H1 (cell line): ENCODE measurements around the gene ITGB8.

Experiments
- CEBPB ChIP-seq: IDR thresholded peaks from 2 replicates; pipeline ENCODE4 v1.6.1; 2012; ENCODE audit warnings: low read depth, low read length
- CHD2 ChIP-seq: IDR thresholded peaks from 2 replicates; pipeline ENCODE4 v1.6.1; 2012; ENCODE audit warnings: low read length, improper control_type of control experiment
- EGR1 ChIP-seq: IDR thresholded peaks from 2 replicates; pipeline ENCODE4 v1.6.1; 2011; ENCODE audit warnings: low read depth, low read length, borderline replicate concordance
- JUN ChIP-seq: IDR thresholded peaks from 2 replicates; pipeline ENCODE4 v1.6.1; 2011; ENCODE audit warnings: low read depth, mild to moderate bottlenecking, improper control_type of control experiment, low read length
- KDM1A ChIP-seq: fragments of 200-600, 300-600 bp; sonication (generic); IDR thresholded peaks from 2 replicates; pipeline ENCODE4 v1.7.1; 2016; ENCODE audit warnings: mild to moderate bottlenecking, low read length, borderline replicate concordance
- MAFK ChIP-seq: IDR thresholded peaks from 2 replicates; pipeline ENCODE4 v1.6.1; 2012; ENCODE audit warnings: low read depth, mild to moderate bottlenecking, improper control_type of control experiment, low read length
- NRF1 ChIP-seq: IDR thresholded peaks from 2 replicates; pipeline ENCODE4 v1.6.1; 2011; ENCODE audit warnings: mild to moderate bottlenecking, low read depth, low read length, improper control_type of control experiment
- POLR2AphosphoS5 ChIP-seq: IDR thresholded peaks from 2 replicates; pipeline ENCODE4 v1.6.1; 2011; ENCODE audit warnings: low read depth, low read length
- TCF12 ChIP-seq: IDR thresholded peaks from 2 replicates; pipeline ENCODE4 v1.6.1; 2011; ENCODE audit warnings: low read depth, mild to moderate bottlenecking, low read length
- TF ChIP-seq, protein P1 (sequence below), 3 experiments: IDR thresholded peaks; 1 replicate in 2 of 3; 2 replicates in 1 of 3; pipeline versions ENCODE4 v1.5.1 to v1.6.1; 2011; ENCODE audit warnings: low read length in 3 of 3, mild to moderate bottlenecking in 3 of 3, inconsistent platforms in 2 of 3, low read depth in 1 of 3, moderate library complexity in 1 of 3; ENCODE audit not compliant: insufficient read depth in 1 of 3; ENCODE audit errors: control extremely low read depth in 1 of 3

DNA sequence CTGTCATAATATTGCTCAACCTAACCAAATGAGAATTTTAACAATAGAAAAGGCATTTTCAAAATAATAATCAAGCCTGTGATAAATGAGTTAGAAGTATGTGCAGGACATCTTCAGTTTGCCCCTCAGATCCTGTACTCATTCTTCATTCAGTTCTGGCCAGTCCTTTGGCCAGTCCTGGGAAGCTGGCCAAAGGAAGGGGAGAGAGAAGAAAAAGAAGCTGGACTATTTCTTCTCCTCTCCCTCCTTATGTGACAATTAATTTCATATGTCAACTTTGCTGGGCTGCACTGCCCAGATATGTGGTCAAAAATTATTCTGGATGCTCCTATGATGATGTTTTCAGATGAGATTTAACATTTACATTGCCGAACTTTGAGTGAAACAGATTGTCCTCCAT is 31.6 kb upstream of the ITGB8 start:
- TF ChIP-seq, protein P1, sequence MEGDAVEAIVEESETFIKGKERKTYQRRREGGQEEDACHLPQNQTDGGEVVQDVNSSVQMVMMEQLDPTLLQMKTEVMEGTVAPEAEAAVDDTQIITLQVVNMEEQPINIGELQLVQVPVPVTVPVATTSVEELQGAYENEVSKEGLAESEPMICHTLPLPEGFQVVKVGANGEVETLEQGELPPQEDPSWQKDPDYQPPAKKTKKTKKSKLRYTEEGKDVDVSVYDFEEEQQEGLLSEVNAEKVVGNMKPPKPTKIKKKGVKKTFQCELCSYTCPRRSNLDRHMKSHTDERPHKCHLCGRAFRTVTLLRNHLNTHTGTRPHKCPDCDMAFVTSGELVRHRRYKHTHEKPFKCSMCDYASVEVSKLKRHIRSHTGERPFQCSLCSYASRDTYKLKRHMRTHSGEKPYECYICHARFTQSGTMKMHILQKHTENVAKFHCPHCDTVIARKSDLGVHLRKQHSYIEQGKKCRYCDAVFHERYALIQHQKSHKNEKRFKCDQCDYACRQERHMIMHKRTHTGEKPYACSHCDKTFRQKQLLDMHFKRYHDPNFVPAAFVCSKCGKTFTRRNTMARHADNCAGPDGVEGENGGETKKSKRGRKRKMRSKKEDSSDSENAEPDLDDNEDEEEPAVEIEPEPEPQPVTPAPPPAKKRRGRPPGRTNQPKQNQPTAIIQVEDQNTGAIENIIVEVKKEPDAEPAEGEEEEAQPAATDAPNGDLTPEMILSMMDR (IDR thresholded peaks at IDR 0.05; ENCODE audit: control extremely low read depth in 1 of 3, insufficient read depth in 1 of 3, low read depth in 1 of 3, low read length in 3 of 3) = no peak
- TF ChIP-seq CHD2 (no peak), KDM1A (no peak), MAFK (no peak), POLR2AphosphoS5 (no peak), CEBPB (no peak), NRF1 (no peak), JUN (no peak), EGR1 (no peak), TCF12 (no peak)
